IMR-90 (cell line): ENCODE data around the gene TMEM107. TPM values are rescaled to one million over a fixed set of nuclear protein-coding genes. Genes with fewer than 3 reads are reported as not detected.

Source experiments
- ATAC-seq: fragments of 200-7000 bp; cut with Tn5 transposase; 2 replicates; pipeline ENCODE4 v1.9.1; 2020; ENCODE audit warnings: low read depth, mild to moderate bottlenecking, moderate library complexity
- BruUV-seq: library from RNA; stranded (reverse); fragments of 400-500 nt; replicated peaks from 2 replicates; lab custom pipeline; 2021; lab: Mats Ljungman, UMichigan
- CTCF ChIA-PET: fragments of 300-600 bp; formaldehyde crosslinking; extraction: SDS; loops from one replicate; lab custom pipeline; 2021; ENCODE audit warnings: antibody characterized with exemption; lab: Yijun Ruan, JAX
- POLR2A ChIA-PET: fragments of 300-600 bp; sonication (Branson Sonifier 250); formaldehyde crosslinking; loops from one replicate; lab custom pipeline; 2022; ENCODE audit warnings: antibody characterized with exemption; ENCODE audit not compliant: unreplicated experiment; lab: Charles Lee
- DNase-seq: peaks from one replicate; pipeline ENCODE4 v3.0.0; 2013
- H2AFZ ChIP-seq: replicated peaks from 2 replicates; pipeline ENCODE3; 2013; ENCODE audit warnings: low read length, mild to moderate bottlenecking; ENCODE audit not compliant: poor library complexity
- H2AK5ac ChIP-seq: 2 replicates; pipeline ENCODE4 v1.6.1; 2013; ENCODE audit warnings: low read depth, low read length, inconsistent platforms
- H2AK9ac ChIP-seq: replicated peaks from 2 replicates; pipeline ENCODE3; 2013; ENCODE audit warnings: mild to moderate bottlenecking, low read depth, low read length, moderate library complexity; ENCODE audit not compliant: poor library complexity
- H2BK120ac ChIP-seq: 2 replicates; pipeline ENCODE4 v1.6.1; 2013; ENCODE audit warnings: low read depth, low read length, inconsistent platforms
- H2BK15ac ChIP-seq: 3 replicates; pipeline ENCODE4 v1.6.1; 2013; ENCODE audit warnings: low read depth, low read length, inconsistent platforms
- H2BK20ac ChIP-seq: 2 replicates; pipeline ENCODE4 v1.6.1; 2013; ENCODE audit warnings: low read depth, mild to moderate bottlenecking, inconsistent platforms, low read length, moderate library complexity
- H2BK5ac ChIP-seq: 2 replicates; pipeline ENCODE4 v1.6.1; 2013; ENCODE audit warnings: mild to moderate bottlenecking, low read depth, low read length, inconsistent platforms; ENCODE audit not compliant: poor library complexity, severe bottlenecking
- H3K14ac ChIP-seq: replicated peaks from 2 replicates; pipeline ENCODE4 v1.6.1; 2013; ENCODE audit warnings: low read depth, low read length, inconsistent platforms
- H3K18ac ChIP-seq: 2 replicates; pipeline ENCODE4 v1.6.1; 2013; ENCODE audit warnings: low read depth, low read length, control low read depth
- H3K23ac ChIP-seq: 2 replicates; pipeline ENCODE4 v1.6.1; 2013; ENCODE audit warnings: low read depth, low read length, inconsistent platforms
- H3K27ac ChIP-seq: 2 replicates; pipeline ENCODE4 v1.5.1; 2013; ENCODE audit warnings: mild to moderate bottlenecking, control low read depth, low read length; ENCODE audit not compliant: insufficient read depth
- H3K27me3 ChIP-seq: 2 replicates; pipeline ENCODE4 v1.6.1; 2013; ENCODE audit warnings: low read length; ENCODE audit not compliant: control insufficient read depth, insufficient read depth
- H3K36me3 ChIP-seq: 2 replicates; pipeline ENCODE4 v1.6.1; 2013; ENCODE audit warnings: low read length, mixed read lengths; ENCODE audit not compliant: control insufficient read depth, insufficient read depth
- H3K4ac ChIP-seq: 2 replicates; pipeline ENCODE4 v1.6.1; 2013; ENCODE audit warnings: low read depth, low read length, inconsistent platforms
- H3K4me1 ChIP-seq: 2 replicates; pipeline ENCODE4 v1.6.1; 2013; ENCODE audit warnings: low read length, mixed read lengths; ENCODE audit not compliant: control insufficient read depth, insufficient read depth
- H3K4me2 ChIP-seq: 2 replicates; pipeline ENCODE4 v1.6.1; 2013; ENCODE audit warnings: low read depth, mild to moderate bottlenecking, control low read depth, low read length, moderate library complexity
- H3K4me3 ChIP-seq: 2 replicates; pipeline ENCODE4 v1.5.1; 2013; ENCODE audit warnings: low read depth, mild to moderate bottlenecking, control low read depth, low read length, moderate library complexity; ENCODE audit not compliant: insufficient read depth
- H3K56ac ChIP-seq: 2 replicates; pipeline ENCODE4 v1.6.1; 2013; ENCODE audit warnings: low read length, inconsistent platforms; ENCODE audit not compliant: insufficient read depth; ENCODE audit errors: extremely low read depth
- H3K79me1 ChIP-seq, 2 experiments: 2 replicates each; pipeline ENCODE4 v1.6.1; 2013; ENCODE audit warnings: low read length in 2 of 2, inconsistent platforms in 1 of 2, low read depth in 1 of 2
- H3K9ac ChIP-seq: 2 replicates; pipeline ENCODE4 v1.6.1; 2013; ENCODE audit warnings: low read depth, low read length, control low read depth
- H3K9me1 ChIP-seq: 2 replicates; pipeline ENCODE4 v1.6.1; 2013; ENCODE audit warnings: low read length, inconsistent platforms; ENCODE audit not compliant: insufficient read depth
- H3K9me3 ChIP-seq: 2 replicates; pipeline ENCODE4 v1.6.1; 2013; ENCODE audit warnings: low read length; ENCODE audit not compliant: control insufficient read depth, insufficient read depth
- H4K20me1 ChIP-seq: 2 replicates; pipeline ENCODE4 v1.6.1; 2013; ENCODE audit warnings: low read length, inconsistent platforms; ENCODE audit not compliant: insufficient read depth
- H4K5ac ChIP-seq: 2 replicates; pipeline ENCODE4 v1.6.1; 2013; ENCODE audit warnings: mild to moderate bottlenecking, low read depth, low read length, control low read depth
- H4K8ac ChIP-seq, 2 experiments: 2 replicates each; pipeline ENCODE4 v1.6.1; 2013; ENCODE audit warnings: low read depth in 2 of 2, low read length in 2 of 2, control low read depth in 1 of 2, inconsistent platforms in 1 of 2
- H4K91ac ChIP-seq: 2 replicates; pipeline ENCODE4 v1.6.1; 2013; ENCODE audit warnings: low read depth, low read length, inconsistent platforms; ENCODE audit not compliant: insufficient read depth
- BHLHE40 ChIP-seq: fragments of 150-350 bp; IDR thresholded peaks from 2 replicates; pipeline ENCODE4 v1.6.1; 2016; ENCODE audit warnings: mild to moderate bottlenecking, low read depth, low read length
- MXI1 ChIP-seq: IDR thresholded peaks from 2 replicates; pipeline ENCODE4 v1.6.1; 2012; ENCODE audit warnings: low read depth, mild to moderate bottlenecking, low read length, moderate library complexity, borderline replicate concordance
- NFE2L2 ChIP-seq: fragments of 150-350 bp; IDR thresholded peaks from 2 replicates; pipeline ENCODE4 v1.6.1; 2016; ENCODE audit warnings: low read depth, mild to moderate bottlenecking, low read length
- RCOR1 ChIP-seq: IDR thresholded peaks from 2 replicates; pipeline ENCODE4 v1.6.1; 2012; ENCODE audit warnings: mild to moderate bottlenecking, low read length, improper control_type of control experiment; ENCODE audit not compliant: insufficient replicate concordance
- RFX5 ChIP-seq: IDR thresholded peaks from 2 replicates; pipeline ENCODE4 v1.8.0; 2012; ENCODE audit warnings: low read depth, mild to moderate bottlenecking, low read length, moderate library complexity
- WGBS, 2 experiments: methylation state at CpG; one replicate each; pipeline versions ENCODE4 v1.1.5 to v1.1.7; 2013; ENCODE audit warnings: missing lambda C conversion rate in 2 of 2; ENCODE audit not compliant: insufficient read length in 1 of 2; ENCODE audit errors: extremely low coverage in 2 of 2; 5-methylcytosine and 5-hydroxymethylcytosine counted together
- dilution Hi-C: fragments of 300-500 bp; cut with HindIII; formaldehyde crosslinking; loops from one replicate; pipeline ENCODE4 v1.14.3; 2018; ENCODE audit warnings: low sequenced_read_pairs; ENCODE audit not compliant: unreplicated experiment
- in situ Hi-C: fragments of 300-500 bp; cut with MboI; formaldehyde crosslinking; loops from 3 replicates; pipeline ENCODE4 v1.14.3; 2019; ENCODE audit warnings: low sequenced_read_pairs, inconsistent platforms, mixed read lengths
- intact Hi-C: fragments of 100-400 bp; cut with micrococcal nuclease; formaldehyde crosslinking; loops from 2 replicates; pipeline ENCODE4 v1.10.0; 2022
- polyA plus RNA-seq, 3 experiments: library from polyadenylated mRNA; depleted of rRNA; stranded (reverse); fragments of >200 nt; gene quantifications; 2 replicates each; pipeline ENCODE4 v1.2.3, GENCODE V29; 2012; ENCODE audit warnings: low replicate concordance in 1 of 3
- total RNA-seq: library from RNA; depleted of rRNA; stranded (reverse); fragments of >200 nt; gene quantifications from 2 replicates; pipeline ENCODE4 v1.2.3, GENCODE V29; 2012
- TF ChIP-seq, protein P1 (sequence below): fragments of 150-350 bp; IDR thresholded peaks from 2 replicates; pipeline ENCODE4 v1.6.1; 2017; ENCODE audit warnings: mild to moderate bottlenecking, antibody characterized with exemption, low read length, low read depth
- TF ChIP-seq, protein P2 (sequence below): conservative IDR thresholded peaks from 2 replicates; pipeline ENCODE4 v1.5.1; 2012; ENCODE audit warnings: mild to moderate bottlenecking, low read depth, low read length, improper control_type of control experiment

TMEM107 gene
- total and polyA plus RNA-seq, 2 of the 4 experiments (the other 2 are of a cell fraction), result 12.9 to 14.3 TPM

DNA sequence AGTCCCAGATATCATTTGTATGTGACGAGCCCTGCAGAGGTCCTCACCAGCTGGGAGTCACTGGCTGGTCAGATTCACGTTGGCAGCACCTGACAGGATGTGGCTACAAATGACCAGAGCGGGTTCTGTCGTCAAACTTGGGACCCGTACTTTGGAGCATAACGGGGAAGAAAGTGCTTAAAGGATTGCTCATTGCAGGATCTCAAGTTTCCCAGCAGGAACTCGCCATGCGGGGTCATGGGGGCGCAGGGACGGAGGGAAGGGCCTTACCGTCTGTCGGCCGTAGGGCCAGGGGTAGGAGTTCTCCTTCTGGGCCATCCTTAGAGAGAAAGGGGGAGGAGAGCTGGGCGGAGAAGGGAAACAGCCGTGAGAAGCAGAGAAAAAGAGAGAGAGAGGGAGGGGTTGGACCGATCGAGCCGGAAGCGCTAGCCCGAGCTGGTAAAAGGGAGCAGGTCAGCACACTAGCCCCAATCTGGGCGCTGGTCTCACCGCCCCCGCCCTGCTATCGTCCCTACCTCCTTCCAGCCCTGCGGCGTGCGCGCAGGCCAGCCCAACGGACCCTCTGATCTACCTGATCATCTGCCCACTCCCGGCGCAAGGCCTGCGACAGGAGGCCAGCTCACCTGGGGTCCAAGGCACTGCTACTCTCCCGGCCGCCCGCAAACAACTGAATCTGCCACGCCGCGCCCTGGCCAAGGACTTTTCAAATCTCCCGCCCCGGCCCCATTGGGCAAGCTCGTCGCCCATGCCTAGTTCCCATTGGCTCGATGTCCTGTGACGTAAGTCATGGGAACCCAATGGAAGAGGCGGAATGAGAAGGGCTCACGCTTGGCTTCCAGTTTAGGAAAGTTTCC is 34.0 kb upstream of the TMEM107 start, which contains the start of gene AURKB (continued):
- TF ChIP-seq, protein P1, sequence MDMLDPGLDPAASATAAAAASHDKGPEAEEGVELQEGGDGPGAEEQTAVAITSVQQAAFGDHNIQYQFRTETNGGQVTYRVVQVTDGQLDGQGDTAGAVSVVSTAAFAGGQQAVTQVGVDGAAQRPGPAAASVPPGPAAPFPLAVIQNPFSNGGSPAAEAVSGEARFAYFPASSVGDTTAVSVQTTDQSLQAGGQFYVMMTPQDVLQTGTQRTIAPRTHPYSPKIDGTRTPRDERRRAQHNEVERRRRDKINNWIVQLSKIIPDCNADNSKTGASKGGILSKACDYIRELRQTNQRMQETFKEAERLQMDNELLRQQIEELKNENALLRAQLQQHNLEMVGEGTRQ, result peak; percentile 73
- no peak for TF ChIP-seq RFX5
- TF ChIP-seq NFE2L2, result no peak

DNA sequence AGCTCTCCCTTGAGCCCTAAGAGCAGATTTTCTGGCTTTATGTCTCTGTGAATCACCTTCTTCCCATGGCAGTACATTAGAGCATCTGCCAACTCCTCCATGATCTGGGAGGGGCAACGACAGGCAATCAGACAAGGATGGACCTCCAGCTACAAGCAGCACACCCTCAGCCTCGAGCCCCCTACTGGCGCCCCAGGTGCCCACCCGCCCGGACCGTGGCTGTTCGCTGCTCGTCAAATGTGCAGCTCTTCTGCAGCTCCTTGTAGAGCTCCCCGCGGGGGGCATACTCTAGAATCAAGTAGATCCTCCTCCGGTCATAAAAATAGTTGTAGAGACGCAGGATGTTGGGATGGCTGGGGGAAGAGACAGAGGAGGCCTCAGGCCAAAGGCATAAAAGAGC is 30.4 kb upstream of the TMEM107 start:
- Histone ChIP-seq H3K9ac (no peak overlapping the region), H3K4me2 (no peak overlapping the region), H4K5ac (no peak overlapping the region), H2BK20ac (no peak overlapping the region), H2AK9ac (peak overlapping the region; percentile 52), H2AFZ (no peak overlapping the region), H2AK5ac (no peak overlapping the region), H3K4ac (no peak overlapping the region), H4K91ac (no peak overlapping the region), H3K23ac (no peak overlapping the region), H3K9me1 (peaks cover 10% of the 10 kb centered on the region; the same call in 1 of the 2 replicates), H3K4me1 (0 out of 2 replicates have a peak, but pooled peaks cover 5% of the 10 kb centered on the region), H2BK120ac (no peak overlapping the region), H3K27me3 (no peaks in the 10 kb centered on the region), H2BK15ac (no peak overlapping the region), H3K36me3 (no peaks in the 10 kb centered on the region; the same call in 1 of the 2 replicates), H3K79me1 (peaks cover 29 to 50% of the 10 kb centered on the region in 2 experiments), H4K8ac (no peak overlapping the region), H3K56ac (no peak overlapping the region), H3K27ac (no peak overlapping the region), H3K9me3 (no peaks in the 10 kb centered on the region), H2BK5ac (no peak overlapping the region), H3K18ac (no peak overlapping the region), H4K20me1 (no peaks in the 10 kb centered on the region; the same call in 1 of the 2 replicates), H3K4me3 (no peak overlapping the region), H3K14ac (no peak overlapping the region)
- in situ Hi-C loops (no loop called here), intact Hi-C loops (no loop called here), dilution Hi-C loops (no loop called here)
- ChIA-PET POLR2A (interaction anchor here (0.9 kb wide), 1 partner anchor 17 kb away, joined by 3 read pairs; the partner anchor contains the start of gene BORCS6), CTCF (no interaction called here)
- DNase-seq (no peak), ATAC-seq (no peak)
- 100% methylated on average over 2 of the region's 12 CpGs; no CpG with 5 or more reads in 1 of the 2 experiments for WGBS, 2 experiments
- BruUV-seq, result no TSS peak
- no peak for TF ChIP-seq MXI1
- TF ChIP-seq BHLHE40, result no peak
- TF ChIP-seq, protein P2, sequence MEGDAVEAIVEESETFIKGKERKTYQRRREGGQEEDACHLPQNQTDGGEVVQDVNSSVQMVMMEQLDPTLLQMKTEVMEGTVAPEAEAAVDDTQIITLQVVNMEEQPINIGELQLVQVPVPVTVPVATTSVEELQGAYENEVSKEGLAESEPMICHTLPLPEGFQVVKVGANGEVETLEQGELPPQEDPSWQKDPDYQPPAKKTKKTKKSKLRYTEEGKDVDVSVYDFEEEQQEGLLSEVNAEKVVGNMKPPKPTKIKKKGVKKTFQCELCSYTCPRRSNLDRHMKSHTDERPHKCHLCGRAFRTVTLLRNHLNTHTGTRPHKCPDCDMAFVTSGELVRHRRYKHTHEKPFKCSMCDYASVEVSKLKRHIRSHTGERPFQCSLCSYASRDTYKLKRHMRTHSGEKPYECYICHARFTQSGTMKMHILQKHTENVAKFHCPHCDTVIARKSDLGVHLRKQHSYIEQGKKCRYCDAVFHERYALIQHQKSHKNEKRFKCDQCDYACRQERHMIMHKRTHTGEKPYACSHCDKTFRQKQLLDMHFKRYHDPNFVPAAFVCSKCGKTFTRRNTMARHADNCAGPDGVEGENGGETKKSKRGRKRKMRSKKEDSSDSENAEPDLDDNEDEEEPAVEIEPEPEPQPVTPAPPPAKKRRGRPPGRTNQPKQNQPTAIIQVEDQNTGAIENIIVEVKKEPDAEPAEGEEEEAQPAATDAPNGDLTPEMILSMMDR, result no peak
- TF ChIP-seq RCOR1, result no peak
